22Rv1 (cell line): ENCODE results near the gene VIP.

ENCODE experiments used
- H3K27ac ChIP-seq: fragments of 450-650 bp; 2 replicates; pipeline ENCODE4 v1.5.1; 2017
- CTCF ChIP-seq: fragments of 450-650 bp; IDR thresholded peaks from 2 replicates; pipeline ENCODE4 v1.5.1; 2017; ENCODE audit warnings: mild to moderate bottlenecking
- ZFX ChIP-seq: fragments of 450-650 bp; IDR thresholded peaks from 2 replicates; pipeline ENCODE4 v1.6.1; 2017; ENCODE audit warnings: antibody characterized with exemption, borderline replicate concordance

VIP gene

GRCh38 chr6:152776833-152777232, 26.2 kb downstream of the VIP start:
- TF ChIP-seq CTCF, result no peak
- no peak for TF ChIP-seq ZFX
- no peak overlapping the region for H3K27ac ChIP-seq

- no peak for TF ChIP-seq ZFX
- no peak for TF ChIP-seq CTCF
- H3K27ac ChIP-seq, result no peak overlapping the region
Measured at GRCh38 chr6:152783217-152783878, 32.8 kb downstream of the VIP start.

- no peak overlapping the region for H3K27ac ChIP-seq
- no peak for TF ChIP-seq ZFX
- no peak for TF ChIP-seq CTCF
Measured at GRCh38 chr6:152794696-152795095, 44.1 kb downstream of the VIP start.

- TF ChIP-seq CTCF (no peak), ZFX (no peak)
- H3K27ac ChIP-seq, result no peak overlapping the region
Measured at GRCh38 chr6:152804150-152804549, 53.6 kb downstream of the VIP start.
